IPS DF 4.7 (cell line): Measurements from ENCODE around the gene RAI1.
"Not testable (repeated sequence)": the region's sequence is repeated elsewhere in the genome, so short reads cannot be mapped to it uniquely, and the experiment has no call there.

Source experiments
- DNase-seq: peaks from one replicate; pipeline ENCODE4 v3.0.0-alpha.2; 2013; ENCODE audit warnings: low spot score; ENCODE audit errors: extremely low read depth

The RAI1 gene

DNA sequence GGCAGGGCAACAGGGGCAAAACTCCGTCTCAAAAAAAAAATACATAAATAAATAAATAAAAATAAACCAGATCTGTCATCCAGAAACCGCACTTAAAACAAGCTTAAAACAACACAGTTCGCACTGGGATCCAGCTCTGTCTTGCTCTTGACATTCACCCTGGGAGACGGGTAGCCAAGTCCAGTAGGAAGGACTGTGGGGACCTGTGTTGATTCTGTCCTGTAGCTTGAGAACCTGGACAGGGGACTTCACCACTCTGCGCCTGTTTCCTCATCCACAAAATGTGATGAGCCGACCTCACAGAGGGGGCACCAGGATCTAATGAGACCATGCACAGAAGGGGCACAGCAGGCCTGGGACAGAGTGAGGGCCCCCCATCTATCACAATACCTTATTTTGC, 1.5 kb upstream of the RAI1 start:
- DNase-seq = no peak

DNA sequence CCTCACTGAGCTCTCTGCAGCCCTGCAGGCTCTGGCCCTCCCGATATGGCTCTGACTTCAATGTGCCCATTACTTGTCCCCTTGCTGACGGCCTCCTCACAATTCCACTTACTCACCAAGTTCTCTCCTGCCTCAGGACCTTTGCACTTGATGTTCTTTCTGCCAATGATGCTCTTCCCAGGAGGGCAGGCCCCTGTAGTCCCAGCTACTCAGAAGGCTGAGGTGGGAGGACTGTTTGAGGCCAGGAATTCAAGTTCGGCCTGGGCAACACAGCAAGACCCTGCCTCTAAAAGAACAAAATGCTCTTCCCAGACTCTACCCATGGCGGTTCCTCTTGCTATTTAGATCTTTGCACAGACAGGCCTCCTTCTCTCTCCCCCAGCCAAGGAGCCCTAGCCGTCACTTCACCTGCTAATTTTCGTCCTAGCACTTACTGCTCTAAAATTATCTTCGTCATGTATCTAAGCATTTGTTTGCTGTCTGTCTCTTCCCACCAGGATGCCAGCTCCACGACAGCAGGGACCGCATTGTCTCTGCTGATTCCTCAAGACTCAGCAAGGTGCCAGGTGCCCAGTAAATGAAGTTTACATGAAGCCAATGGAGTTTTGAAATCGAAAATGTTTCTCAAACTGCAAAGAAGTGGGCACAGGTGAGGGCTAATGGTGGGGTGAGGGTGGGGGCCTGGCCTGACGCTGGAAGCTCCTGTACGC, 626 bp upstream of the RAI1 start:
- DNase-seq = no peak

DNA sequence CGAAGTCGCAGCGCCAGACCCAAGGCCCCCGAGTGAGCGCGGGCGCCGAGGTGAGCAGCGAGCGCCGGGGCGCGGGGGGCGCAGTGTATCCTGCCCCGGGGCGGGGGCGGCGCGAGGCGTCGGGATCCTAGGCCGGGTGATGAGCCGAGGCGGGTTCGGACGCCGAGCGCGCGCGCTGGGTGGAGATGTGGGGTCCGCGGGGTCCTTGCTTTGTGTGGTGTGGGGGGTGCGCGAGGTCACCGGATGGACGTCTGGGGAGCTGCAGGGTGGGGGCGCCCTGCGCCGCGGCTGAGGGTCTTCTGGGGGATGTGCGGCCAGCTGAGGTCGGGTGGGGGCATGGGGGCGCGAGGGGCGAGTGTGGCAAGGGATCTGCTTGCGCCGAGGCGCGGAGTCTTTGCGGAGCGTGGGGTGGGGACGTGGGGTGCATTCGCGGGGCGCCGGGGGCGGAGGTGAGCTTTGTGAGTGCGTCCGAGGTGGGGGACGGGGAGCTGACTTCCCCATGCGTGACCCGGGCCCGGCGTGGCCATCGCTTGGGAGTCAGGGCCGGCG, 560 bp downstream of the RAI1 start:
- DNase-seq = no peak

- DNase-seq = no peak
Measured at GRCh38 chr17:17682293-17682736, 1.1 kb downstream of the RAI1 start.

GRCh38 chr17:17682737-17683680, 1.8 kb downstream of the RAI1 start:
- no peak for DNase-seq

GRCh38 chr17:17683710-17684365, 2.6 kb downstream of the RAI1 start:
- DNase-seq = no peak

DNA sequence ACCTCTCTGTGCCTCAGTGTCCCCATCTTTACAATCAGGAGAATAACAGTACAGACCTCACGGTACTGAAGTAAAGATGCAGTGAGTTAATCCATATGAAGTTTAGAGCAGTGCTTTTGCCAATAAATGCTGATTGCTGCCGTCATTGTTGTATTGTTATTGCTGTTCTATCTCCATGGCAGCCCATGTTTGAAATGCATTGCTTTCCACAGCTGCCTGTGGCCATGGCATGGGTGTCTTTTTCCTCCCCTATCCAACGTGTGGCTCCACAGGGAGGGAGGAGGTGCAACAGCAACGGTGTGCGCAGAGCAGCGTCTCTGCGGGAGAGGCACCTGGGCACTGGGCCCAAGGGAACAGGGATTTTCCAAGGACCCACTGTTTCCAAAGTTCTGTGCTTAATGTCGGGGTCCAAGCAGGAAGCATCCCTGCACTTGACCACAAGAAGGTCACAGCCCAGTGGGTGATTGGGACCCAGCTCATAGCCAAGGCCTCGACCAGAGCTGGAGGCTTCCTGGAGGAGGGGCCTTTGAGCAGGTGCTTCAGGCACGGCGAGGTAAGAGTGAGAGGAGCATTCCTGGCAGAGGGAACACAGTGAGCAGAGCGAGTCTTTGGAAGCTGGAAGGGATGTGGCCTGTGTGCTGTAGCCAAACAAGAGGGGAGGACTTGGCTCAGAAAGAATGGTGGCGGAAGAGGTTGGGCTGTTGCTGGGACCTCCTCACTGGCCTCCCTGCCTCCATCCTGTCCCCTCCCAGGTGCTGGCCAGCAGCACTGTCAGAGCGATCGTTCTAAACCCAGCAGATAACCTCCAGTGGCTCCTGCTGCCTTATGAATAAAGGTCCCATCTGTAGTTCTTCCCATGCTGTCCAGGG, 3.9 kb downstream of the RAI1 start:
- DNase-seq = no peak

- DNase-seq = no peak
Measured at GRCh38 chr17:17685775-17686291, 4.6 kb downstream of the RAI1 start.

DNA sequence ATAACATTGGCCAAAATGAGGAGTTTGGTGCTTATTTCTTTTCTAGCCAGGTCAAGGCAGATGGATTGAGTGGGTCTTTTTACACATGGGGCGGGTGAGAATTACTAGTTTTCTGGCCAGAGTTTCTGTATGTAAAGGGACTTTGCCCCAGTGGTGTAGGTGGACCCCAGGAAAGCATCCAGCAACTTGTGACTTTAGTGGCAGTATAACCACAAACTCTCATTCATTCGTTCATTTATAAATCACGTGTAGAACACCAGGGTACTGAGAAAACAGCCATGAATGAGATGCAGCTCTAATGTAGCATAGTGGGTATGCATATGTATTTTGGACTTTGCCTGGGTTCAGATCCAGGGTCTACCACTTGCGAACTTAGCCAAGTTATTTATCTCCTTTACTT, 8.1 kb downstream of the RAI1 start:
- no peak for DNase-seq

DNA sequence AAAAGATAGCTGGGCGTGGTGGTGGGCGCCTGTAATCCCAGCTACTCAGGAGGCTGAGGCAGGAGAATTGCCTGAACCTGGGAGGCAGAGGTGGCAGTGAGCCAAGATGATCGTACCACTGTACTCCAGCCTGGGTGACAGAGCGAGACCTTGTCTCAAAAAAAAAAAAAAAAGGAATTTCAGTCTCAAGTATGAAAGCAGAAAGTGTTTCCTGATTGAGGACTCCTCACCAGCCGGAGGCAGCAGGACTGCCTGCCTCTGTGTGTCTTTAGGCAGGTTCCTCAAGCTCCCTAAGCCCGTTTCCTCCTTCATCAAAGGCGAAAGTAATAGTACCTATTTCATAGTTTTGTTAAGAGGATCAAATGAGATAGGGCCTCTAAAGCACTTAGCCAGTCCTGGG, 9.0 kb downstream of the RAI1 start:
- not testable (repeated sequence) for DNase-seq

- DNase-seq = no peak
Measured at GRCh38 chr17:17691468-17692263, 10.4 kb downstream of the RAI1 start.

- DNase-seq = no peak
Measured at GRCh38 chr17:17692353-17693252, 11.3 kb downstream of the RAI1 start.

DNA sequence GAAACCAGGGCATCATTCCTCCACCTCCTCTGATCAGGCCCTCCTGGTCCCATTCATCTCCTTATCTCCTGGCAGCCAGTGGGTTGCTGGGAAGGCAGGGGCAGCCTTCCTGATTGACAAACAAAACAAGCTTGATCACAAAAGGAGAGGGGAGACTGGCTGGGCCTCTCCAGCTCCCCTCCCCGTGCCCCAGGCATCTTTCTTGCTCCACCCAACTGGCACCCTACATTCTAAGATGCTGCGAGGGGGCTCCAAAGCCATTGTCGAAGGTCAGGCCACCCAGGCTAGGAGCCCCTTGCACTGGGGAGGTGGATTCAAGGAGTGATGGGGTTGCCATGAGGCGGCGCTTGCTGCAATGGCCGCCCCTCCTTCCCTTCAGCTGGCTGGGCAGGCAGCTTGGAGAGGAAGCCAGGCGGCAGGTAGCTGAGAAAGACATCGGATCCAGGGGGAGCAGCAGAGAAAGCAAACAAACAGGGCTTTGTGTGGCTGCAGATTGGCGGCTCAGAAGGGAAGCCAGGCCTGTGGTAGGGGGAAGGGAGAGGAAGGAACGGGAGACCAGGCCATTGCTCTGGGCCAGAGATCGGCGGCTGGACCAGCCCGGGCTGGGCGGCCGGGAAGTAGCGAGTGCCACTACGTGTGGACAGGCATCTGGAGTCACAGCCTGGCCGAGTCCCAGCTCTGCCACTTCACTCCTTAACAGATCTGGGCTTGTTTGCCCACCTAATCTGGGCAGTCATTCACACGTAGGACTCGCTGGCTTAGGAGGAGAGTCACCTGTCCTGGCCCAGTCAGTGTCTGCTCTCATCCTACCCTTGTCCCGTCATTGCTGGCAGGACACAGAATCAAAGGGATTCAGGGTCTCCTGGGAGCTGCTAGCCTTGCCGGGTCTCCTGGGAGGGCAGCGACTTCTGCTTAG, 12.3 kb downstream of the RAI1 start:
- DNase-seq = no peak

- no peak for DNase-seq
Measured at GRCh38 chr17:17694169-17695081, 13.2 kb downstream of the RAI1 start.

DNA sequence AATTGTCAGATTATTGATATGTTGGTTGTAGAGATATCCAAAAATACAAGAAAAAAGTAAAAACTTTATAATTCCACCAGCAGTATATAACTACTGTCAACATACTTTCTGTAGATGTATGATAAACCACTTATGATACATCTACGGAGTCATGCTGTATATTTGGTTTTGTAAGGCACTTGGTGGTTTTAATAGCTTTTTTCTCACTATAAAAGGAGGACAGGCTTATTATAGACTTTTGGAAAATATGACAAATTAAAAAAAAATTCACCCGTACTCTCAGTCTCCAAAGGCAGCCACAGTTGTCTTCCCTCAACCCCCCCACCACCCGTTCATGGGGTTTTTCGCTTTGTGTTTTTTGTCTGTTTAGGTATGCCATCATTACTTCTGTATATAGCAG, 14.8 kb downstream of the RAI1 start:
- DNase-seq = no peak

GRCh38 chr17:17696882-17697633, 15.8 kb downstream of the RAI1 start:
- no peak for DNase-seq
